Femur (tissue), 1 donor: ENCODE measurements around the gene COL4A5.
A peak's percentile ranks its signal among the peaks of the same experiment; 100 is the strongest.
"Not testable (repeated sequence)": the region's sequence is repeated elsewhere in the genome, so short reads cannot be mapped to it uniquely, and the experiment has no call there.

Experiments used
- DNase-seq: peaks from one replicate; pipeline ENCODE4 v3.0.0-alpha.2; 2017

The COL4A5 gene

DNA sequence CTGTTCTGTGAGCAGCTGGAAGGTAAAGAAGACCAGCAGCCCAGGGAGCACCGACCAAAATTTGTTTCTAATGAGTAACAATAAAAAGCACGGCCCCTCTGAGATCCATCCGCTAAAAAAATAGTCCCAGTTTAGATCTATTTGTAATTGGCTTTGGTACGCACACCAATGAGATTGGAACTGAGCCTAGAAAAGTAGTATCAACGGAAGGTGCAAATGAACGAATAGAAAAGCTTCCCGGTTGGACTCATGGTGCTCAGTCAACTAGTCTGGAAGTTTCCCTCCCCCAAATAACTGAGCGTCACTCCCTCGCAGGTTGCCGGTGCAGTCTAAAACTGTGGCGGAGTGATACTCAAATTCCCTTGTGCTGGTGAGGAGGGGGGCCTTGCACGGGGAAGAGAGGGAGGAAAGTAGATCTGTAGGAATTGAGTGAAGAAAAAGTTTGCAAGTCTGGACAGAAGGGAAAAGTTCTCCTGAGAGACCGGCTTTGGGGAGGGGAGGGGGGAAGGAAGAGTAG lies at the start of gene COL4A5:
Gene COL4A5 (plus strand): TSS at position 413 of the 517 bp plus-strand sequence. CDS start 288 bp downstream, outside the sequence.
- peak; percentile 59 for DNase-seq

DNA sequence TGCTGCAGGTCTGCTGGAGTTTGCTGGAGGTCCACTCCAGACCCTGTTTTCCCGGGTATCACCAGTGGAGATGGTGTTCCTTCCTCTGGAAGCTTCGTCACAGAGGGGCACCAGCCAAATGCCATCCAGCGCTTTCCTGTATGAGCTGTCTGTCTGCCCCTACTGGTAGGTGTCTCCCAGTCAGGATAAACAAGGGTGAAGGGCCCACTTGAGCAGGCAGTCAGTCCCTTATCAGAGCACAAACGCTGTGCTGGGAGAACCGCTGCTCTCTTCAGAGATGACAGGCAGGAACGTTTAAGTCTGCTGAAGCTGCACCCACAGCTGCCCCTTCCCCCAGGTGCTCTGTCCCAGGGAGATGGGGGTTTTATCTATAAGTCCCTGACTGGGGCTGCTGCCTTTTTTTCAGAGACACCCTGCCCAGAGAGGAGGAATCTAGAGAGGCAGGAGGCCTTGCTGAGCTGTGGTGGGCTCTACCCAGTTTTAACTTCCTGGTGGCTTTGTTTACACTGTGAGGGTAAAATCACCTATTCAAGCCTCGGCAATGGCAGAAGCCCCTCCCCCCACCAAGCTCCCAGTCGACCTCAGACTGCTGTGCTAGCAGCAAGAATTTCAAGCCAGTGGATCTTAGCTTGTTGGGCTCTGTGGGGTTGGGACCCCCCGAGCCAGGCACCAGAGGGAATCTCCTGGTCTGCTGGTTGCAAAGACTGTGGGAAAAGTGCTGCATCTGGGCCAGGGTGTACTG lies 48.5 kb upstream of the COL4A5 start:
- DNase-seq: not testable (repeated sequence)

DNA sequence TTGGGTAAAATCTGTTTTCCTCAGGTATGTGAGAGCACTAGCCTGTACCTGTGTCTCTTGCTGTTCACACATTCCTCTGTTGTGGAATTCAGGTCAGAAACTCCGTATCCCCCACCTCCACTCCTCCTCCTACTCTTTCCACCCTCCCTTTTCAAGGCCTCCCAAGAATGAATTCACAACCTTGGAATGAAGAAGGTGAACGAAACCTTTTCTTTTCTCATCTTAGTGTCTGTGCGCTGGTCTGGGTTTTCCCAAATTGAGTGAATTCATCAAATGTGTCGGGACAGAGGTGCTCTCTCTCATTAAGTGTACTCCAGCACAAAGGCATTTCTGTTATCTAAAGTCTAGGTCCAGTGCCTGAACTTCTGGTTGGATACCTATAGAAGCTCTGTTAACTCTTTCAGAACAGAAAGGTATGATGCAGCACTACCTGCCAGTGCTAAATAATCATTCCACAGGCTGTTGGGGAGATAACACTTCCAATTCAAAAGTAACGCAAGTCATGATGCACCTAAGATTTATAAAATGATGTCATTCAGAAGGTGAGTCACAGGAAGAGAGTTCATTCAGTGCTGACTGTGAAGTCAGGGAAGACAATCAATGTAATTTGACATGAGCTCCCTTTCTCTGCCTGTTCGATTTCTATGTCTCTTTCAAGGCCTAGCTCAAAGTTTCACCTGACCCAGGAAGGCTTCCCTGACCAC lies 43.3 kb upstream of the COL4A5 start:
- no peak for DNase-seq

DNA sequence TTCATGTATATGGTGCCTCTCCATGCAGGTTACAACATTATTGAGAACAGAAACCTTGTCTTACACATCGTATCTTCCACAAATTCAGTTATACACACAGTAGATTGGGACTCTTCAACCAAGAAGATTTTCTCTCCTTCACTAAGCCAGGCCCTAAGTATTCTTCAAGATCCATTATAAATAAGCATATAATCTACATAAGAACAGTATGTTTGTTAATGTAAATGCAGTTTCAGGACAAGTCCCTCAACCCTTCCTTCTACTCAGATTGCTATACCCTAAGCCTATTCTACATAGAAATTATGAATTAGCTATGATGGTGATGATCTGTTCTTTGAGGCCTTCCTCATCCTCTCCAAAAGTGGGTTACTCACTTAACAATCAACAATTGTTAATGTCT lies 42.7 kb upstream of the COL4A5 start:
- no peak for DNase-seq

DNA sequence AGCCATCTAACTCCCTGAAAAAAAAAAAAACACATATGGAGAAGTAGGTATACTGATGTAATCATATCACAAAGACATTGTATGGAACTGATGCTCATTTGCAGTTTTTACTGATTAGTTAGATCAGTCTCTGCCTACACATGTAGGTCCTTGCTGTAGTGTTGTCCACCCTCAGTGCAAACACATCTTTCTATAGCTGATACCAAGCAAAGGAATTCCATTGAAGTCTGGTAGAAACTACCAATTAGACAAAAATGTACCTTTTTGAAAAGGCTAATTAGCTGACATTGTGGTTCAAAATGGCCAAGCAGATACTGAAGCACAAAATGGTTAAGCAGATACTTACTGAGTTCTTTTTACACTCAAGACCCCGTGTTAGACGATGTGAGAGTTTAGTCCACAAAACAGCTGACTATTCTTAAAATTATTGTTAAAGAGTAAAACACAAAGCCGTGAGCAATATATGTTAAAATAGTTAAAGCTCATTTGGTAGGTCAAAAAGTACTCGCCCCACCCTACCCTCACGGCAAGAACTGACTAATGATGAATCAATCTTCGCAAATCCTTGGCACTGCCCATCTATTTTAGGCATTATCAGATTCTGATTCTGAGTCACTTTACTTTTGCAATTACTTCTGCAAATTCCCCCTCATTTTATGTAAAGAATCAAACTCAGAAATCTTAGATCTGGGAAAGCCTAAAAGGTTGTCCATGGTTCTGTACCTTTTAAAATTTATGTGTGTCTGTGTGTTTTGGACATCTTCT lies 41.8 kb upstream of the COL4A5 start:
- no peak for DNase-seq

DNA sequence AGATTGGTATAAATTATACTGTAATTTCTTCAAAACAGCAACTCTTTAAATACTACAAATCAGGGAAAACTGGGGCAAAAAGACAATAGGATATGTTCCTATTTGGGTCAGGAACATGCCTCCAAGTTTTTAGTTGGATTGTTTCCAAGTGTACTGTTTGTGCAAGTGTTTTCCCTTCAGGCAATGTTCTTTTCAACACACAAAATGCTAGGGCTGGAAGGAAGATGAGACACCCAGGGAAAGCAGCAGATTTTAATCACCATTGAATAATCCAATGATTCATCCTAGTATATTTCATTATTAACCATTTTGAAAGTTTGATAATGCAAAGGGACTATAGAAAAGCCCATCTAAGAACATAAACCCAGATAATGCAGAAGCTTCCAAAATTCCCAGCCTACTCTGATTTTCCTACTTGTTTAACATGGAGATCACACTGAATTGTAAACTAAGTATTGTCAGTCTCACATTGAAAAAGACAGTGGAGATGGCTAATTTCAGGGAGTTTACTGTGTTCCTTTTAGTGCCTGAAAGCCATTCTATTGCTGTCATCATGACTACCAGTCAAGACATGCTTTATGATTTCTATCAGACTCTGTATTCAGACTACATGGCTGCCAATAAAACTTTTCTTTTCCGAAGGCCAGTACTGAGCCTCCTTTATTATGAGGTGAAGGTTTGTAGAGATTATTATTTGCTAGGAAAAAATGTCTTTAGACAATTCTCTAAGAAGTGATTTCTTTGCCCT lies 40.0 kb upstream of the COL4A5 start:
- DNase-seq: no peak

DNA sequence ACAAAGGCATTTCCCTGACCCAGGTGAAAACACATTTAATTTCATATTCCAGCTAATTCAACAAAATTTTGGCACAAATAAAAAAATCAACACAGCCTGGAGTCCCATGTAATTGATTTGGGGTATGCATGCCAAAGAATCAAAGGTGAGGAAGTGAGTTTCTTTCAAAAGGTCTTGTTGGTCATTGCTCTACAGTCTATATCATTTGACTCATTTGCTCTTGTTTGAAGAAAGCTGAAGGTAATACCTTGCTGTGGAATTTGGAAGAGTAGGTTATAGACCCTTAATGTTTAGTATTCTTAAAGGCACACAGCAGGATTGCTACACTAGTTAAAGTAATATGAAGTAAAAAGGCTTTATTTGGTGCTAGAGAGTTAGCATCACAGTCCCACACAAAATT lies 26.9 kb upstream of the COL4A5 start:
- DNase-seq: no peak

DNA sequence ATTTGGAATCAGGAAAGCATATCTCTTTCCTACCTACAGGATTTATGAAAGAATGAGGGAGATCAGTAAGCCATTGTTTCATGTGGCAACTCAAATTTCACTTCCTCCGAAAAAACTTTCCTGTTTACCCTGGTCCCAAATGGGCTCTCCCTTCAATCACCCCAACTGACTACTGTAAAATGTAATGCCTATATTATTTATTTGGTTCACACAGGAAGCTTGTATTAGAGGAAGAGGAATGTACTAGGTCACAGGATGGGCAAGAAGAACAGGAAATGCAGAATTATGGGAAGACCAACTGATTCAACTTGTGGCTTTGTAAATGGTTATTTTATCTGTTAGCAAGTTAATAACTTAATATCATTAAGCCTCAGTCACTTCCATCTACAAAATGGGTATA lies 24.5 kb upstream of the COL4A5 start:
- DNase-seq: no peak

DNA sequence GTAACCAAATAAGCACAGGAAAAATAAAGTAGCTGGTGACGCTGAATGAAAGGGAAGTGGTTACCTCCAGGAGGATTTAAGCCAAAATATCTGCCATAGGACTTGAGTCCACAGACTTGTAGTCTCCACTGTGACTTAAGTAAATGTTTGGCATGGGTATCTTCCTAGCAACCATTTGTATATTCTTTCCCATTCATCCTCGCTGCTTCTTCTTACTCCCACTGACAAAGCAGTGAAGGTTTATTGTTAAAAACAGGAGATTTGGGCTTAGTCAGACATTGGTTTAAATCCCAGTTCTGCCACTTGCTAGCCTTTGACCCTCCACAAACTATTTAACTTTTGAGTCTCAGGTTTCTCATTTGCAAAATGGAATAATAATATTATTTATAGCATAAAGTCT lies 23.7 kb upstream of the COL4A5 start:
- no peak for DNase-seq

DNA sequence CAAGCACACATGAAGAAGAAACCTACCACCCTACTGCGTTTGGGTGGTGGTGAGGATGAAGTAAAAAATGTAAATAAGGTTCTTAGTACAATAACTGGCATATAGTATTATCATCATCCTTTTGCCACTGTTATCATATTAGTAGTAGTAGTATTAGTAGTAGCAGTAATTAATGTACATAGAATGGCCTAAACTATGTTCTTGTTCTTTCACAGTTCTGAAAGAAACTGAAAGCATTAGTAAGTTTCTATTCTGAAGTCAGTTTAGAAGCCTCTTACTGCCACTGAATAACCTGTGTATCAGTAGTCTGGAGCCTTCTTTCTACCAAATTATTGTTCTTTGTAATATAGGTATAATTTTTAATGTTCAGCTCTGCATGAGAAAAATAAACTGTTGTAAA lies 22.4 kb upstream of the COL4A5 start:
- DNase-seq: no peak

DNA sequence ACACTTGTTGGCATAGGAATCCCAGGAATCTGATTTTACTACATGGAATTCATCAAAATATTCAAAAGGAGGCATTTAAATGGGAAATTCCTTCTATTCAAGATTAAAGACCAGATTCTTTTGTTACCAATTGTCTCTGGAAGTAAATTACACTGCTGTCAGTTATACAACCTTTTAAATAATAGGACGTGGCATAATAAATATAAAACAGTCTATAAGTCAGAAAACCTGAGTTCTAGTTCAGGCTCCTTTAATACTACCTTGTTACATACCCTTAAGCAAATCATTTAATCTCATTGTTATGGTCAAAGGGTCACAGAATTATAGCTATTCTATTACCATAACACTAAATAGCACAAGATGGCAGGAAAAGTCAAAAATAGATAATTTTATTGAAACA lies 20.2 kb upstream of the COL4A5 start:
- DNase-seq: no peak

DNA sequence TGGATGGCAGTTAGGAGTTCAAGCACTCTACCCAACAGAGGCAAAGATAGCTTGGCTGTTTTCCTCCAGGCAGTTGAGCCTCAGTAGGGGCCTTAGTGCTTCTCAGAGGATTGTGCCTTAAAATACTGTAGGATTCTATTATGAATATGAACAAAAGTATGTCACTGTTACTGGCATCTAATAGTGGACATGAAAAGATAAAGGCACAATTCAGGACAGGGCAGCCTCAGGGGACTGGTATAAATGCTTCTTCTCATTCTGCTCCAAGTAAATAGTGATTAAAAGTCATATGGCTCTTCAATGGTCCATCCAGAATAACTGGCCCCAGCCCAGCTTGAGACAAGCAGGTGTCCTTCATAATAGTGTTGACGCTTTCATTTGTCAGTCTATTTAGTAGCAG lies 19.2 kb upstream of the COL4A5 start:
- DNase-seq: no peak

DNA sequence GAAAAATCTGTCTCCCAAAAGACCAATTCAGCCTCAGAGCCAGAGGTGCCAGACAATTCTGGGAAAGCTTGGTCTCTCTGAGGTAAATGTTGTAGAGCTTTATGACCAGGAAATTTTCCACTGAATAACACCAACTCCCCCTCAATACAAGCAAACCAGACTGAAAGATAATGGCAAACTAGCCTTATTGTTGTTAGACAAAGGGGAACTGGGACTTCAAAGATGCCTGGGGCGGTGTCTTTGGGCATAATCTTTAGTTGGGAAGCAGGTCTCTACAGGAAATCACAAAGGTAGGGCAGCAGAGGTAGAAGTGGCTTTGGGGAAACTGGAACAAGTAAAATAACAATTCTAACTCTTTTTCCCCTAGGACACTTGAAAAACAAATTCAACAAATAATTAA lies 13.4 kb upstream of the COL4A5 start:
- no peak for DNase-seq

DNA sequence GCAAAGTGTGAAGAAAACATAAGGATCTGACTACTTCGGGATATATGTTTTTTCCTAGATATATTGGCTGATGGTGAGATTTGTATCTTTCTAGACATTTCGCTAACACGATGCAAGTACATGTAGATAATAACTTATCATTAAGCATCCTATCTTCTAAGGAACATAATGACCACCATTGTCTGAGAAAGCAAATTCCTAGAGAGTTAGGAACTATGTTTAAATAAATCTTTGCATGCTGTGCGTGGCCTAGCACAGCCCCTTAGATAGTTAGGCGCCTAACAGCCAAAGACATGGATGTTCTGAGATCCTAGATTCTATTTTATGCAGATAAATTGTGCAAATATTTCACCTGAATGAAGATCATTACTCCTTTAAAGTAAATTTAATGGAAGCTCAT lies 4.4 kb upstream of the COL4A5 start:
- DNase-seq: no peak

DNA sequence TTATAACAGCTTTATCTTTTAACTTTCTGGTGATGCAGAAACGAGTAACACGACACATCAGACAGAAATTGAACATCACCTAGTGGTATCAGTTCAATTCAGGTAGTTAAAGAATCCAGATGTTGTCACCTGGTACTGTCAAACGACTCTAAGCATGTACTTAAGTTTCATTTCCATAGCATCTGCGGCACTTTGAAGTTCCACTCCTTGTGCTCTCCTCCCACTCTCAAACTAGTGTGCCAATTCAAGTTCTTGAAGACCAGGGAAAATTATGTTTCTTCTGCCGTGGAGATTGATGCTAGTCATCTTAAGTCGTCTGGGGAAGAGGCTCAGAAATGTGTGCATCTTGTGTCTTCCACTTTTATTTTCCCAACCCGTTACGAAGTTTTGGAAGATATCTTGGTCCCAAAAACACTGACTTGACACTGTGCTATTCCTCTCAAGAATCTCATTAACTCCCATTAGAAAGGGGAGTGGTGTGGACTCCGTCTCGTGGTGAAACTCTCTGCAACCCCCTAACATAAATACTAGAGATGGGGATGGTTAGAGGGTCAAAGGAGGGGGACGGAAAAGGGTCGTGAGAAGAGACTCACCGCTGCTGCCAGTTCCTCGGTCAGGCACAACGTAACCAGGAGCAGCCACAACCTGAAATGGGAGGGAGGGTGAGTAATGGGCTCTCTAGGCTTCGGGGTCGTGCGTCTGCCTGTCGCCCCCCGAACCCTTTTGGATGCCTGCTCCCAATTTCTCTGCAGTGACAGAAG lies 2.1 kb upstream of the COL4A5 start:
- peak; percentile 13 for DNase-seq

DNA sequence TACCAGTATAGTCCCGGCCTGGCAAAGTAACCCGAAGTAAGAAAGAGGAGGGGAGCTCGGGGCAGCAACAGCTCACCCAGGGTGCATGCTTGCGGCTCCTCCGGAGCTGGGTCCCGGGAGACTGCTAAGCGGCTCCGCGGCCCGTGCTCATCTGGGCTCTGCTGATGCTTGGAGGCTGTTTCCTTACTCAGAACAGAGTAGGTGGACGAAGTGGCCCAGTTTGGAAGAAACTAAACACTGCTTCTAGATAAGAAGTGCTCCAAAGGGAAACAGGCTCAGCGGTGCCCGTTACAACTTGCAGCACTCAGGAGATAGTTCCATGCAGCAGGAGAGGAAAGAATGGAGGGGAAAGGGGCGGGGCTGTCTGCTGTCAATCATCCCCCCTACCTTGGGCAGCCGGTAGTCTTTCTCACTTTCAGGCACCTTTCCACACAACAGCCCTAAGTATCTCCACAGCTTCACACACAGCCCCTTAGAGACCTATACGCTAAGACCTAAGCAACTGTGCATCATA lies 1.5 kb upstream of the COL4A5 start, which contains the start of gene COL4A6:
Gene COL4A6 (minus strand): TSS at position 313 of the 514 bp plus-strand sequence. CDS start 226 bp downstream, at position 87.
- DNase-seq: no peak

DNA sequence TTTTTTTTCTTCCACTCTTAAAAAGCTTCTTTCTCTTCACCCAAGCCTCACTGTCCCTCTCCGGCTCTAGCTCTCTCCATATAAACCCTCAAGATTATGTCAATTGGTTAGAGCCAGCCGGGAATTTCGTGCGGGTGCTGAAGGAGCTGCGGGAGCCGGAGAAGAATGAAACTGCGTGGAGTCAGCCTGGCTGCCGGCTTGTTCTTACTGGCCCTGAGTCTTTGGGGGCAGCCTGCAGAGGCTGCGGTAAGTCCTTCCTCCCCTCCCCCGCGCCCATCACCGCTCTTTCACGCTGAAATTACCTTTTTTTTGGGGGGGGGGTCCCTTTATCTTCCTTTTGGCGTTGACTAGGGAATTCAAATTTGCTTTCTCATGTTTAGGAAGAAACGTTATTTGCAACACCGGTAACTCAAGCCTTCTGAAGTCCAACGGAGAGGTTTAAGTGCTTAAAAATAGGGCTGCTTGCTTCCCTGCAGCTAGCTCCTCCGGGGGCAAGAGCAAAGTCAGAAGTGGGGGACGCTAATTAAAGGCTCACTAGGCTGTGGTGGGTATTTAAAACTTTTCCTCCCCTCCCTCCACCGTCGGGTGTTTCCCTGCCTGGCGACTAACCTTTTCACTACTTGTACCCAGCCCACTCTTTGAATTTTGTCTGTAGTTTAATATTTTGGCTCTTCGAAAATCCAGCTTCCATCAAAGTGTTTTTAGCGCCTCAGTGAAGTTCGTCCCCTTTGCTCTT lies 491 bp downstream of the COL4A5 start:
- DNase-seq: peak; percentile 19

DNA sequence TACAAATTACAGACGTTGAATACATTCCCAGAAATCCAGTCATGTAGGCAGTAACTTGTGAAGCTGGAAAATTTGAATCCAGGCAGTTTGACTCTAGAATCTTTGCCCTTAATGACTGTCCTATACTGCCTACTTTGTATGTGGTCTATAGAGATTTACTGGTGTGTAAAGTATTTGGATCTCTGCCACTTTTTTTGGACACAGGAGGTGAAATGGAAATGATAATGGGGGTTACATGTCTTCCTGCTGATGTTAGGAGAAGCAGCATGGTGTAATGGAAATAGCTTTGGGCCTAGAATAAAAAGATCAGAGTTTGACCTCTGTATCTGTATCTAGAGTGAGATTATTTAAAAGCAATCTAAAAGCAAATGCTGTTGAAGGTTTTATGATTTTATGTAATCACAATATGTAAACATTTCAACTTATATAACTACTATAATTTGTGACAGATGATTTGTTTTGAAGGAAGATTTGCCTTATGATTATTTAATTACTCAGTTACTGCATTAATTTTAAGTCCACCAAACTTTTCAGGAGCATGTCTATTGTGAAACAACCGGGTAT lies 3.3 kb downstream of the COL4A5 start:
- no peak for DNase-seq

DNA sequence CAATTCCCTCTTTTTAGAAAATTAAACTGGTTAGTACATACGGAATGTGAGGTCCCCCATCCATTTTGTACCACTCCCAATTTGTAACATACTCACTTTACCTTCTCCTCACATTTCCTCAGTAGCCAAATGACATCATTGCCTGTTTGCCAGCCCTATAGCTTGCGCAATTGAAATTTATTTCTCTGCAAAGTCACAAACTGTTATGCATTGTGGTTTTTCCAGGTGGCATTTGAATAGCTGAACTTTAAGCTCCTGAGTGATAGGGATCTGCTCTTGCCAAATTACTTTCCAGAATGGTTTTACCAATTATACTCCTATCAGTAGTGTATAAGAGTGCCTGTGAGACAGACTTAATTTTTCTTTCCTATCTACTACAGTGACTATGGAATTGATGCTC lies 7.7 kb downstream of the COL4A5 start:
- DNase-seq: no peak

DNA sequence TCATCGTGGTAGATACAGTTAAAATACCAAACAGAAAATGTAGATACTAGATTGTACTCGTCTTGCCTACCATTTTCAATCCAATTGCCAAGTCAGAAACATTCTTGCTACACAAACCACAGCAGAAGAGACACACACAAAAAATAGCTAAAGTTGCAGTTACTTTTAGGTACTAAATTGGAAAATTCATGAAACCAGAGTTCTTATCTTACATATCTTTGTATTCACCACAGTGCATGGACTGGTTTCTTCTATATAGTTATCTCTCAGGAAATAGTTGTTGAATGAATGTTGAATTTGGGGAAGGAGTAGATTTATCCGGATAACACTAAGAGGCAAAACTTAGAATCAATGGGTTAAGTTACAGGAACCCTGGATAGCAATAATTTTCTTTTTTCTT lies 14.2 kb downstream of the COL4A5 start:
- no peak for DNase-seq
